Caco-2 (cell line): Measurements from ENCODE around the gene CACNA1S. TPM values are rescaled to one million over a fixed set of nuclear protein-coding genes. Genes with fewer than 3 reads are reported as not detected.

Experiments
- BruUV-seq: library from RNA; stranded (reverse); fragments of 400-500 nt; replicated peaks from 2 replicates; lab custom pipeline; 2021; lab: Mats Ljungman, UMichigan
- CTCF ChIA-PET: fragments of 300-600 bp; sonication (Branson Sonifier 250); formaldehyde crosslinking; loops from one replicate; lab custom pipeline; 2022; ENCODE audit warnings: antibody characterized with exemption; lab: Charles Lee
- POLR2A ChIA-PET: fragments of 300-600 bp; sonication (Branson Sonifier 250); formaldehyde crosslinking; loops from one replicate; lab custom pipeline; 2022; ENCODE audit warnings: antibody characterized with exemption; lab: Charles Lee
- DNase-seq, 2 experiments: peaks; one replicate each; pipeline versions ENCODE4 v3.0.0 to v3.0.0-alpha.2; 2020 to 2022
- H3K27me3 ChIP-seq: replicated peaks from 2 replicates; pipeline ENCODE4 v1.6.0; 2011; ENCODE audit warnings: low read length; ENCODE audit not compliant: control insufficient read depth, insufficient read depth
- H3K36me3 ChIP-seq: 2 replicates; pipeline ENCODE4 v1.5.1; 2011; ENCODE audit warnings: low read length; ENCODE audit not compliant: control insufficient read depth, insufficient read depth
- H3K4me1 ChIP-seq: fragments of 250-450 bp; sonication (Bioruptor Pico); 2 replicates; pipeline ENCODE4 v1.5.1; 2020; ENCODE audit warnings: mild to moderate bottlenecking
- H3K4me3 ChIP-seq: 2 replicates; pipeline ENCODE4 v1.5.1; 2011; ENCODE audit warnings: low read depth, mild to moderate bottlenecking, control low read depth, low read length
- H3K9me3 ChIP-seq: fragments of 250-450 bp; sonication (Bioruptor Pico); 2 replicates; pipeline ENCODE4 v1.5.1; 2020; ENCODE audit warnings: mild to moderate bottlenecking, moderate library complexity
- H3K27ac Mint-ChIP-seq: one replicate; pipeline ENCODE4 v1.8.0; 2022; ENCODE audit warnings: mixed read lengths; ENCODE audit not compliant: unreplicated experiment
- H3K27me3 Mint-ChIP-seq: one replicate; pipeline ENCODE4 v1.8.0; 2022; ENCODE audit warnings: mixed read lengths; ENCODE audit not compliant: insufficient read depth, unreplicated experiment
- H3K36me3 Mint-ChIP-seq: one replicate; pipeline ENCODE4 v1.8.0; 2022; ENCODE audit warnings: mild to moderate bottlenecking, mixed read lengths; ENCODE audit not compliant: insufficient read depth, unreplicated experiment
- H3K4me1 Mint-ChIP-seq: one replicate; pipeline ENCODE4 v1.8.0; 2022; ENCODE audit warnings: low read depth, mixed read lengths; ENCODE audit not compliant: unreplicated experiment
- H3K4me3 Mint-ChIP-seq: one replicate; pipeline ENCODE4 v1.8.0; 2022; ENCODE audit warnings: mild to moderate bottlenecking, moderate library complexity, mixed read lengths; ENCODE audit not compliant: unreplicated experiment
- H3K9me3 Mint-ChIP-seq: one replicate; pipeline ENCODE4 v1.8.0; 2022; ENCODE audit warnings: mixed read lengths; ENCODE audit not compliant: unreplicated experiment
- intact Hi-C: fragments of 100-400 bp; cut with micrococcal nuclease; formaldehyde crosslinking; loops from one replicate; pipeline ENCODE4 v1.10.0; 2022; ENCODE audit not compliant: unreplicated experiment
- total RNA-seq: library from RNA; stranded (reverse); gene quantifications from 2 replicates; pipeline ENCODE4 v1.2.3, GENCODE V29; 2022
- TF ChIP-seq, protein P1 (sequence below), 2 experiments: fragments of 200-600 bp in 1 of 2; IDR thresholded peaks; 1 replicate in 1 of 2; 2 replicates in 1 of 2; pipeline versions ENCODE4 v1.5.1 to v1.8.0; 2011 to 2022; ENCODE audit warnings: antibody characterized with exemption in 1 of 2, control low read depth in 1 of 2, inconsistent platforms in 1 of 2, low read depth in 1 of 2, low read length in 1 of 2, mild to moderate bottlenecking in 1 of 2, moderate library complexity in 1 of 2; ENCODE audit not compliant: insufficient read depth in 1 of 2, severe bottlenecking in 1 of 2, unreplicated experiment in 1 of 2

Gene CACNA1S
- total RNA-seq, 1 experiment from 2014 or later = 0.07 TPM

DNA sequence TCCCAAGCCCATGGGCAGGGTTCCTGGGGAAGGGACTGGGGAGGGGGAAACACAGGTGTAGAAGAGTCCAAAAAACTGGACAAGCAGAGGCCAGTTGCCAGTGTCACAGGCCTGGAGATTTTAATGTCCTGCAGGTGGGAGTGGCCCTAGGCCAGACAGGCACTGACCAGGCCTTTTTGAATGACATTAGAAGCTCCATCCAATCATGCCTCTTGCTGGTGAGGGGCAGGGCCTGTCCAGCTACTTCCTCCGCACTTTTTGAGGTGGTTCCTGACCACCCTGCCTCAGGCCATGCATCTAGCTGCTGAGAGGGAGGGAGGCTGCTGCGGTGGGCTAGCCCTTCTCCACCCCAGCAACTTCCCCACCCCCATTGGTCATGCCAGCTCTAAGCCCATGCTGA is 72.8 kb downstream of the CACNA1S start:
- no peak for DNase-seq
- Mint-ChIP-seq H3K4me1 (no peaks in the 10 kb centered on the region), H3K27me3 (no peaks in the 10 kb centered on the region), H3K4me3 (no peak overlapping the region), H3K9me3 (no peaks in the 10 kb centered on the region), H3K27ac (no peak overlapping the region), H3K36me3 (no peaks in the 10 kb centered on the region)
- Histone ChIP-seq H3K9me3 (no peaks in the 10 kb centered on the region), H3K27me3 (no peaks in the 10 kb centered on the region), H3K4me3 (no peak overlapping the region), H3K36me3 (no peaks in the 10 kb centered on the region), H3K4me1 (no peaks in the 10 kb centered on the region)
- CTCF ChIA-PET = interaction anchor here (0.6 kb wide), 1 partner anchor 18 kb away, joined by 3 read pairs; no protein-coding TSS in a partner anchor
- no TSS peak for BruUV-seq
- POLR2A ChIA-PET = no interaction called here
- TF ChIP-seq, protein P1, sequence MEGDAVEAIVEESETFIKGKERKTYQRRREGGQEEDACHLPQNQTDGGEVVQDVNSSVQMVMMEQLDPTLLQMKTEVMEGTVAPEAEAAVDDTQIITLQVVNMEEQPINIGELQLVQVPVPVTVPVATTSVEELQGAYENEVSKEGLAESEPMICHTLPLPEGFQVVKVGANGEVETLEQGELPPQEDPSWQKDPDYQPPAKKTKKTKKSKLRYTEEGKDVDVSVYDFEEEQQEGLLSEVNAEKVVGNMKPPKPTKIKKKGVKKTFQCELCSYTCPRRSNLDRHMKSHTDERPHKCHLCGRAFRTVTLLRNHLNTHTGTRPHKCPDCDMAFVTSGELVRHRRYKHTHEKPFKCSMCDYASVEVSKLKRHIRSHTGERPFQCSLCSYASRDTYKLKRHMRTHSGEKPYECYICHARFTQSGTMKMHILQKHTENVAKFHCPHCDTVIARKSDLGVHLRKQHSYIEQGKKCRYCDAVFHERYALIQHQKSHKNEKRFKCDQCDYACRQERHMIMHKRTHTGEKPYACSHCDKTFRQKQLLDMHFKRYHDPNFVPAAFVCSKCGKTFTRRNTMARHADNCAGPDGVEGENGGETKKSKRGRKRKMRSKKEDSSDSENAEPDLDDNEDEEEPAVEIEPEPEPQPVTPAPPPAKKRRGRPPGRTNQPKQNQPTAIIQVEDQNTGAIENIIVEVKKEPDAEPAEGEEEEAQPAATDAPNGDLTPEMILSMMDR (IDR thresholded peaks at IDR 0.05; ENCODE audit: insufficient read depth in 1 of 2, low read depth in 1 of 2, low read length in 1 of 2, severe bottlenecking in 1 of 2, unreplicated experiment in 1 of 2) = no peak
- intact Hi-C loops = no loop called here

DNA sequence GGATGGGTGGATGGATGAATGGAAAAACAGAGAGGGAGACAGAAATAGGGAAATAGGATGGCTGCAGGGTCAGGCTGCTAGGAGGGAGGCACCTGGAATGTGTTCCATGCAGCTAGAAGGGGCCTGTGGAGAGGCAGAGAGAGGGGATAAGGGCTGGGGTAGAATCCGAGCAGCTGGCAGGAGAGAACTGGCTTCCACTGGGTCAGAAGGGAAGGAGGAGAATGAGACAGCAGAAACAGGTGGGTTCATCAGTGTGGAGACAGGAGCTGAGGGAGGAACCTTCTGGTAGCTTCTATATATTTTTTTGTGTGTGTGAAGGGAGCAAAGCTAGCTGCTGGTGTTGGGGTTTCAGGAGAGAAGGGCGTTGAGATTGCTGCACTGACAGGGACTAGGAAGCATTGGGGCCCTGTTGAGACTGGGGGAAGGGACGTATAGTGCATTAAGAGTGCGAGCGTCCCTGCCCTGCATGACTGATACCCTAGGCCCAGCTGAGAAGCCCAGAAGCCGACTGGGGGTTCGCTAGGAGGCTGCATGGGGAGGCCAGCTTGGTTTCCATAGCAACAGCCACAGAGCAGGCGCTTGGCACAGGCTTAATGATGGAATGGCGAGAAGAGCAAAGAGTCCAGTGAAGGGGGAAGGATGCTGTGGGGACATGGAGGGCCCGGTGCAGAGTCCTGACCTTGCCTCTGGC is 73.9 kb downstream of the CACNA1S start:
- no peaks in the 10 kb centered on the region for H3K4me1 Mint-ChIP-seq
- no peak for DNase-seq
- no peak overlapping the region for H3K4me3 ChIP-seq
- no peaks in the 10 kb centered on the region for H3K36me3 Mint-ChIP-seq
- no peaks in the 10 kb centered on the region for H3K27me3 Mint-ChIP-seq
- no peak overlapping the region for H3K27ac Mint-ChIP-seq
- no peaks in the 10 kb centered on the region for H3K9me3 Mint-ChIP-seq
- intact Hi-C loops = no loop called here
- H3K36me3 ChIP-seq = no peaks in the 10 kb centered on the region
- H3K27me3 ChIP-seq = no peaks in the 10 kb centered on the region
- H3K4me3 Mint-ChIP-seq = no peak overlapping the region
- POLR2A ChIA-PET = no interaction called here
- CTCF ChIA-PET = no interaction called here
- TF ChIP-seq, protein P1 (IDR thresholded peaks at IDR 0.05; ENCODE audit: insufficient read depth in 1 of 2, low read depth in 1 of 2, low read length in 1 of 2, severe bottlenecking in 1 of 2, unreplicated experiment in 1 of 2) = no peak
- BruUV-seq = no TSS peak
- H3K4me1 ChIP-seq = no peaks in the 10 kb centered on the region
- no peaks in the 10 kb centered on the region for H3K9me3 ChIP-seq

- Histone ChIP-seq H3K36me3 (no peaks in the 10 kb centered on the region), H3K4me3 (no peak overlapping the region), H3K9me3 (no peaks in the 10 kb centered on the region), H3K27me3 (no peaks in the 10 kb centered on the region), H3K4me1 (no peaks in the 10 kb centered on the region)
- Mint-ChIP-seq H3K4me3 (no peak overlapping the region), H3K4me1 (no peaks in the 10 kb centered on the region), H3K9me3 (no peaks in the 10 kb centered on the region), H3K36me3 (no peaks in the 10 kb centered on the region), H3K27me3 (no peaks in the 10 kb centered on the region), H3K27ac (no peak overlapping the region)
- no peak for DNase-seq
- intact Hi-C loops = no loop called here
- BruUV-seq = no TSS peak
- TF ChIP-seq, protein P1 (IDR thresholded peaks at IDR 0.05; ENCODE audit: insufficient read depth in 1 of 2, low read depth in 1 of 2, low read length in 1 of 2, severe bottlenecking in 1 of 2, unreplicated experiment in 1 of 2) = no peak
- POLR2A ChIA-PET = interaction anchor here (0.5 kb wide), 1 partner anchor 141 kb away, joined by 5 read pairs; no protein-coding TSS in a partner anchor
- CTCF ChIA-PET = interaction anchor here (1.1 kb wide), 2 partner anchors 11 to 64 kb away, joined by 3 to 6 read pairs; no protein-coding TSS in a partner anchor
Measured at GRCh38 chr1:201036188-201036842, 75.9 kb downstream of the CACNA1S start.
